ENCODE measurements around the gene MANSC1.

MANSC1 gene

GRCh38 chr12:12380949-12381593 is 31.0 kb upstream of the MANSC1 start:
- DNase-seq: no peak
- Histone ChIP-seq H3K4me3 (ENCODE audit: low read depth, low read length) (no peak overlapping the region), H3K27me3 (replicated peaks) (no peaks in the 10 kb centered on the region), H3K27ac (no peak overlapping the region), H3K36me3 (replicated peaks) (no peaks in the 10 kb centered on the region)
- in situ Hi-C loops (cut with HindIII; ENCODE audit: low pct_ligation_motif_present, low sequenced_read_pairs): no loop called here
- TF ChIP-seq CTCF (IDR thresholded peaks at IDR 0.05; ENCODE audit: low read depth, low read length, missing control alignments): no peak

GRCh38 chr12:12379831-12380730 is 30.0 kb upstream of the MANSC1 start:
- H3K4me3 ChIP-seq (ENCODE audit: low read depth, low read length): no peak overlapping the region
- no peak for DNase-seq
- no peaks in the 10 kb centered on the region for H3K36me3 ChIP-seq (replicated peaks)
- H3K27ac ChIP-seq: no peak overlapping the region
- in situ Hi-C loops (cut with HindIII; ENCODE audit: low pct_ligation_motif_present, low sequenced_read_pairs): no loop called here
- no peak for TF ChIP-seq CTCF (IDR thresholded peaks at IDR 0.05; ENCODE audit: low read depth, low read length, missing control alignments)
- H3K27me3 ChIP-seq (replicated peaks): no peaks in the 10 kb centered on the region

- Histone ChIP-seq H3K36me3 (replicated peaks) (no peaks in the 10 kb centered on the region), H3K27ac (no peak overlapping the region), H3K27me3 (replicated peaks) (no peaks in the 10 kb centered on the region), H3K4me3 (ENCODE audit: low read depth, low read length) (no peak overlapping the region)
- no peak for DNase-seq
- TF ChIP-seq CTCF (IDR thresholded peaks at IDR 0.05; ENCODE audit: low read depth, low read length, missing control alignments): no peak
- in situ Hi-C loops (cut with HindIII; ENCODE audit: low pct_ligation_motif_present, low sequenced_read_pairs): no loop called here
These were observed 28.6 kb upstream of the MANSC1 start for GRCh38 chr12:12378616-12379015.

GRCh38 chr12:12376646-12377448 is 26.8 kb upstream of the MANSC1 start:
- DNase-seq: peak; percentile 18
- H3K4me3 ChIP-seq (ENCODE audit: low read depth, low read length): no peak overlapping the region
- in situ Hi-C loops (cut with HindIII; ENCODE audit: low pct_ligation_motif_present, low sequenced_read_pairs): no loop called here
- H3K36me3 ChIP-seq (replicated peaks): no peaks in the 10 kb centered on the region
- no peaks in the 10 kb centered on the region for H3K27me3 ChIP-seq (replicated peaks)
- no peak overlapping the region for H3K27ac ChIP-seq
- peak; percentile 48 for TF ChIP-seq CTCF (IDR thresholded peaks at IDR 0.05; ENCODE audit: low read depth, low read length, missing control alignments)

- no peak for TF ChIP-seq CTCF (IDR thresholded peaks at IDR 0.05; ENCODE audit: low read depth, low read length, missing control alignments)
- Histone ChIP-seq H3K36me3 (replicated peaks) (no peaks in the 10 kb centered on the region), H3K27me3 (replicated peaks) (no peaks in the 10 kb centered on the region), H3K4me3 (ENCODE audit: low read depth, low read length) (no peak overlapping the region), H3K27ac (no peak overlapping the region)
- in situ Hi-C loops (cut with HindIII; ENCODE audit: low pct_ligation_motif_present, low sequenced_read_pairs): no loop called here
- DNase-seq: no peak
These were observed 23.1 kb upstream of the MANSC1 start for GRCh38 chr12:12372946-12373722.

Data from brain microvascular endothelial cell (primary cell).